ENCODE measurements around the gene AMER1. TPM values are rescaled to one million over a fixed set of nuclear protein-coding genes. Genes with fewer than 3 reads are reported as not detected.

The AMER1 gene
- polyA plus RNA-seq, 1 donor (not counting 4 experiments of a cell fraction or from before 2014, with no cell fraction given), result 1.3 TPM

DNA sequence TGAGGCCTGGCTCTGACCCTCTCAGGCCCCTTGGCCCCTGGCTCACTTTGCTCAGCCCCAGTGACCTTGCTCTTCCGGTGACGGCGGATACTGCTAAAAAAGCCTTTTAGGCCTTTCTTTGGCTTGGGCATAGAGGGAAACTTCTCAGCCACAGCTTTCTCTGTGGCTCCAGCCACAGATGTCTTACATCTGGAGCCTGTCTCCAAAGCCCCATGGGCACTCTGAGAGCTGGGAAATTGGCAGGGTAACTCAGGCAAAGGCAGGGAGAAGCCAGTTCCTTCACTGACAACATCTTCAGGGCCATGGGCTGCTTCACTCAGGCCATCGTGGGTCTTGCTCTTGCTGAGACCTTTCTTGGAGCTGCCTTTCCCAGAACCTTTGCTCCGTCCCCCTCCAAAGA is 12.8 kb downstream of the AMER1 start:
- H2AFZ ChIP-seq (ENCODE audit: control insufficient read depth, low read length), result no peak overlapping the region
- H3K4me2 ChIP-seq (ENCODE audit: control insufficient read depth, extremely low read depth, insufficient read depth, low read depth, low read length), result no peak overlapping the region
- no peaks in the 10 kb centered on the region for H3K79me2 ChIP-seq (ENCODE audit: control insufficient read depth, insufficient read depth, low read length)
- no peaks in the 10 kb centered on the region for H3K9me1 ChIP-seq (ENCODE audit: control insufficient read depth, extremely low read depth, insufficient read depth, low read length)
- no peak overlapping the region for H3K9ac ChIP-seq (ENCODE audit: control insufficient read depth, extremely low read depth, insufficient read depth, low read length)
- peaks cover 0 to 1% of the 10 kb centered on the region in 2 experiments for H3K36me3 ChIP-seq (ENCODE audit: control insufficient read depth in 2 of 2, extremely low read depth in 1 of 2, insufficient read depth in 2 of 2, low read length in 2 of 2)
- no peaks in the 10 kb centered on the region for H4K20me1 ChIP-seq (ENCODE audit: control insufficient read depth, extremely low read depth, insufficient read depth, low read length)
- no peaks in the 10 kb centered on the region for H3K27me3 ChIP-seq (ENCODE audit: control insufficient read depth, extremely low read depth, insufficient read depth, low read length)
- TF ChIP-seq CTCF (optimal IDR thresholded peaks at IDR 0.05 in 1 of 3, IDR thresholded peaks at IDR 0.05 in 1 of 3, conservative IDR thresholded peaks at IDR 0.05 in 1 of 3; ENCODE audit: extremely low read depth in 1 of 3, insufficient read depth in 2 of 3, low read length in 3 of 3) (no peak), EZH2 (IDR thresholded peaks at IDR 0.05; ENCODE audit: low read length) (no peak)
- H3K27ac ChIP-seq (ENCODE audit: control insufficient read depth, insufficient read depth, low read length), result no peak overlapping the region
- no peaks in the 10 kb centered on the region for H3K4me1 ChIP-seq (ENCODE audit: control insufficient read depth, extremely low read depth, insufficient read depth, low read length)
- no peak overlapping the region for H3K4me3 ChIP-seq (ENCODE audit: control insufficient read depth in 2 of 3, extremely low read depth in 1 of 3, insufficient read depth in 2 of 3, low read depth in 1 of 3, low read length in 3 of 3)
- dilution Hi-C loops (cut with MboI; ENCODE audit: extremely low pct_ligation_motif_present, low sequenced_read_pairs), result no loop called here
- H3K9me3 ChIP-seq (ENCODE audit: control insufficient read depth, low read depth, low read length), result no peaks in the 10 kb centered on the region
- FAIRE-seq, result no peak
- DNase-seq (ENCODE audit: low read depth, low spot score), result no peak

DNA sequence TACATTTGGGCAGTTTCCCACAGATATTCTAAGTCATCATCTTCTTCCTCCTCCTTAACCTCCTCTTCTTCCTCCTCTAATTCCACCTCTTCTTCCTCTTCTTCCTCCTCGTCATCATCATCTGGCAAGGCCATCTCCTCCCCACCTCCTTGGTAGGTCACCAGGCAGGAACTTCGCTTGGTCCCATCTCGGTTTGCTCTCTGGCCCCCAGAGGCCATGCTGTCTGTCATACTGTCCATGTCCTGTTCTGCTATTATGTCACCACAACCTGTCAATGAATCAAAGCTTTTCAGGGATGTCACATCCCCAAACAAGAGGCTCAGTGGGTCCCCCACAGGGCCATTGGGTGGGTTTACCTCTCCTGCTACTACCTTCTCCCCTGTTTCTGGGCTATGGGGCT is 13.5 kb downstream of the AMER1 start:
- Histone ChIP-seq H3K9me3 (ENCODE audit: control insufficient read depth, low read depth, low read length) (no peaks in the 10 kb centered on the region), H2AFZ (ENCODE audit: control insufficient read depth, low read length) (no peak overlapping the region), H3K27ac (ENCODE audit: control insufficient read depth, insufficient read depth, low read length) (no peak overlapping the region), H3K9me1 (ENCODE audit: control insufficient read depth, extremely low read depth, insufficient read depth, low read length) (no peaks in the 10 kb centered on the region), H3K4me1 (ENCODE audit: control insufficient read depth, extremely low read depth, insufficient read depth, low read length) (no peaks in the 10 kb centered on the region), H3K9ac (ENCODE audit: control insufficient read depth, extremely low read depth, insufficient read depth, low read length) (no peak overlapping the region), H3K4me3 (ENCODE audit: control insufficient read depth in 2 of 3, extremely low read depth in 1 of 3, insufficient read depth in 2 of 3, low read depth in 1 of 3, low read length in 3 of 3) (no peak overlapping the region), H3K36me3 (ENCODE audit: control insufficient read depth in 2 of 2, extremely low read depth in 1 of 2, insufficient read depth in 2 of 2, low read length in 2 of 2) (peaks cover 0 to 1% of the 10 kb centered on the region in 2 experiments), H4K20me1 (ENCODE audit: control insufficient read depth, extremely low read depth, insufficient read depth, low read length) (no peaks in the 10 kb centered on the region), H3K27me3 (ENCODE audit: control insufficient read depth, extremely low read depth, insufficient read depth, low read length) (no peaks in the 10 kb centered on the region), H3K4me2 (ENCODE audit: control insufficient read depth, extremely low read depth, insufficient read depth, low read depth, low read length) (no peak overlapping the region), H3K79me2 (ENCODE audit: control insufficient read depth, insufficient read depth, low read length) (no peaks in the 10 kb centered on the region)
- no peak for TF ChIP-seq CTCF (optimal IDR thresholded peaks at IDR 0.05 in 1 of 3, IDR thresholded peaks at IDR 0.05 in 1 of 3, conservative IDR thresholded peaks at IDR 0.05 in 1 of 3; ENCODE audit: extremely low read depth in 1 of 3, insufficient read depth in 2 of 3, low read length in 3 of 3)
- no peak for TF ChIP-seq EZH2 (IDR thresholded peaks at IDR 0.05; ENCODE audit: low read length)
- dilution Hi-C loops (cut with MboI; ENCODE audit: extremely low pct_ligation_motif_present, low sequenced_read_pairs), result no loop called here
- FAIRE-seq (no peak), DNase-seq (ENCODE audit: low read depth, low spot score) (no peak)

All from keratinocyte (primary cell).